Glomerular visceral epithelial cell (primary cell): ENCODE measurements around the gene OTUB1.

ENCODE experiments used
- DNase-seq: peaks from one replicate; pipeline ENCODE4 v3.0.0-alpha.2; 2016; ENCODE audit errors: extremely low spot score

Gene OTUB1

GRCh38 chr11:63974259-63975143 is 11.7 kb upstream of the OTUB1 start, which contains the start of gene COX8A:
COX8A (plus strand) TSS chr11:63974620; CDS start chr11:63974681, 61 bp downstream.
- DNase-seq = peak; percentile 99

GRCh38 chr11:63978551-63979239 is 7.5 kb upstream of the OTUB1 start:
- DNase-seq = no peak

GRCh38 chr11:63979426-63979825 is 6.8 kb upstream of the OTUB1 start:
- DNase-seq = no peak

DNA sequence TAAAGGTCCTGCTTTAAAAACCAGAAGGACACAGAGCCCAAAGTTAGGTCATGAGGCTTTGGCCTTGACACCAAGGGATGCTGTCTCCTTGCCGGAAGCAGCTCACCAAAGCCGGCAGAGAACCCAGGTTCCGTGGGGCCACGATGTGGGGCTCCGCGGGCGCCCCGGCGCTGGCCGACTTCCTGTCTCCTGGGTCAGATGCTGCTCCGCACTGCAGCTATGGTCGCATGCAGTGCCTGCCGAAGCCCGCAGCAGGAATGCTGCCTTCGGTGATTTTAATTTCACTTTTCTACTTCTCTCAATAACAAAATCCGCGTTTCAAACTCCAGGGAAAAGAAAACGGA is 454 bp upstream of the OTUB1 start:
- peak; percentile 27 for DNase-seq

- no peak for DNase-seq
Measured at GRCh38 chr11:63986932-63987513, 785 bp downstream of the OTUB1 start.

DNA sequence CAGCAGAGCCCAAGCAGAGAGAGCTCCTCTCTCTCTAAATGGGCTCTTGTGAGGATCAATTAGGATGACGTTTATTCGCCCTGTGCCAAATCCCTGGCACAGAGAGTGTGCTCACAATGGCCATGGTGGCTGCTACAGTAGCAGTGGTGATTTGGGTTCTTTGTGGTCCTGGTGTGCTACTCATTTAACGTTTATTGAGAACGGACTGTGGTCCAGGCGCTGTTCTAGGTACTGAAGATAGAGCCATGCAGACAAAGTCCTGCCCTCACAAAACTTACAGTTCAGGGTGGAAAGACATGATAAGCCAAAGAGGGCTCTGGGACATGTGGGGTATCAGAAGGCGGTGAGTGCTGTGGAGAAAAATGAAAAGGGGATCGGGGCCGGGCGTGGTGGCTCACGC is 5.3 kb downstream of the OTUB1 start:
- DNase-seq = no peak

- no peak for DNase-seq
Measured at GRCh38 chr11:63993100-63993499, 6.9 kb downstream of the OTUB1 start.

GRCh38 chr11:63993993-63994392 is 7.8 kb downstream of the OTUB1 start:
- DNase-seq = no peak

- DNase-seq = no peak
Measured at GRCh38 chr11:63996512-63996911, 10.3 kb downstream of the OTUB1 start.

DNA sequence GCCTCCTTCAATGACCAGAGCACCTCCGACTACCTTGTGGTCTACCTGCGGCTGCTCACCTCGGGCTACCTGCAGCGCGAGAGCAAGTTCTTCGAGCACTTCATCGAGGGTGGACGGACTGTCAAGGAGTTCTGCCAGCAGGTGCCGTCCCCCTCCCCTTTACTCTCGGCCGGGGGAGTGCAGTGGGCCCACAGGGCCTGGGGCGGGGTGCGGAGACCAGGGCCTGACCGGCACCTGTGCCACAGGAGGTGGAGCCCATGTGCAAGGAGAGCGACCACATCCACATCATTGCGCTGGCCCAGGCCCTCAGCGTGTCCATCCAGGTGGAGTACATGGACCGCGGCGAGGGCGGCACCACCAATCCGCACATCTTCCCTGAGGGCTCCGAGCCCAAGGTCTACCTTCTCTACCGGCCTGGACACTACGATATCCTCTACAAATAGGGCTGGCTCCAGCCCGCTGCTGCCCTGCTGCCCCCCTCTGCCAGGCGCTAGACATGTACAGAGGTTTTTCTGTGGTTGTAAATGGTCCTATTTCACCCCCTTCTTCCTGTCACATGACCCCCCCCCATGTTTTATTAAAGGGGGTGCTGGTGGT is 11.0 kb downstream of the OTUB1 start:
- DNase-seq = no peak

- DNase-seq = no peak
Measured at GRCh38 chr11:63997801-63998337, 11.6 kb downstream of the OTUB1 start.

GRCh38 chr11:63998558-63999348 is 12.5 kb downstream of the OTUB1 start:
- DNase-seq = no peak

DNA sequence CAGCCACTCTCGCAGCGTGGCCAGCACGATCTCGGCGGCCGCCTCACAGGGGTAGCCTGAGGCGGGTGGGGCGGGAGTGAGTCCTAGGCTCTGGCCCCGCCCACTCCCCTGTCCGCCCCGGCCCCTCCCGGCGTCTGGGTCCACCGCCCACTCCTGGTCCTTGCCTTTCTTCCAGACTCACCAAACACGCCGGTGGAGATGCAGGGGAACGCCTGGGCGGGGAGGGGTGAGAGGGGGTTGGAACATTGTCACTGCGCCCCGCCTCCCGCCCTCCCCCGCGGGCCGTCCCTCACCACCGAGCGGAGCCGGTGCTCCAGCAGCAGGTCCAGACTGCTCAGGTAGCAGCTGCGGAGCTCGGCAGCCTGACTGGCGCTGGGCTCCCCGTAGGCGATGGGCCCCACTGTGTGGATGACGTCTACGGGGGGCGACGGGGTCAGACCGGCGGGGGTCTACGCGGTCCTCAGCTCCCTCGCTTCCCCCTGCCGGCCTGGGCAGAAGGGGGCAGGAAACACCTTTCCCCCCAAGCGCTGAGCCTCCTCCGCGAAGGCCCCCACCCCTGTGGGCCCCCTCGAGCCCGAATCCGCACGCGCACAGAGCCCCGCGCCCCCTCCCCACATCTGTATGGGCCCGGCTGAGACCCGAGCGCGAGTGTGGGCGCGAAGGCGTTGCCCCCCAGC is 13.2 kb downstream of the OTUB1 start:
- DNase-seq = no peak

DNA sequence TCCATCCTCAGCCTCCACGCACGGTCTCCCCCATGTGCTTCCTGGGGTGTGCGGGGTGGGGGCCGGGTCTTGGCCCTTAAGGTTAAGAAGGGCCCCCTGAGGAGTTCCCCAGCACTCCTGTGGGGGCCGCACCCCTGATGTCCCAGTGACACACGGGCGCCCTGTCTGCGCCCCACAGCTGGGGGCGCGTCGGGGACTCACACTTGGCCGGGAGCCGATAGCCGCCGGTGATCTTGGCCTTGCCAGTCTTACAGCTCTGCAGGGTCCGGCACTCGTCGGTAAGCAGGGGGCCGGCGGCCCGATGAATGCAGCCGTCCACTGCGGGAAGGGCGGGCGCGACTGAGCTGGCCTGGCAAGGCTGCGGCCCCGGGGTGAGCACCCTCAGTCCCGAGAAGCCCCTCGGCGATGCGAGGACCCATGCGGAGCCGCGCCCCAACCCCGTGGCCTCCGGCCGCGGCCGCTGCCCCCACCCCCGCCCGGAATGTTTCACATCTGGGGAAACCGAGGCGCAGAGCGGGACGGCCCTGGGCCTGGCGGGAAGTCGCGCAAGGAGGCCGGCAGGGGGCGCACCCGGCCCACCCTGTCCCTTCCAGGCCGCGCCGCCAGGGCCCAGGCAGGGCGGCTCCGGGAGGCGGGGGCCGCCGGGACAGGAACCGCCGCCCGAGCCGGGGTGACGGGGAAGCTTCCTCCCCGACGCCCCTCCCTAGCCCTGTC is 13.9 kb downstream of the OTUB1 start:
- DNase-seq = no peak

- DNase-seq = no peak
Measured at GRCh38 chr11:64000740-64001483, 14.7 kb downstream of the OTUB1 start.

GRCh38 chr11:64001484-64002420 is 15.5 kb downstream of the OTUB1 start:
- DNase-seq = peak; percentile 15

DNA sequence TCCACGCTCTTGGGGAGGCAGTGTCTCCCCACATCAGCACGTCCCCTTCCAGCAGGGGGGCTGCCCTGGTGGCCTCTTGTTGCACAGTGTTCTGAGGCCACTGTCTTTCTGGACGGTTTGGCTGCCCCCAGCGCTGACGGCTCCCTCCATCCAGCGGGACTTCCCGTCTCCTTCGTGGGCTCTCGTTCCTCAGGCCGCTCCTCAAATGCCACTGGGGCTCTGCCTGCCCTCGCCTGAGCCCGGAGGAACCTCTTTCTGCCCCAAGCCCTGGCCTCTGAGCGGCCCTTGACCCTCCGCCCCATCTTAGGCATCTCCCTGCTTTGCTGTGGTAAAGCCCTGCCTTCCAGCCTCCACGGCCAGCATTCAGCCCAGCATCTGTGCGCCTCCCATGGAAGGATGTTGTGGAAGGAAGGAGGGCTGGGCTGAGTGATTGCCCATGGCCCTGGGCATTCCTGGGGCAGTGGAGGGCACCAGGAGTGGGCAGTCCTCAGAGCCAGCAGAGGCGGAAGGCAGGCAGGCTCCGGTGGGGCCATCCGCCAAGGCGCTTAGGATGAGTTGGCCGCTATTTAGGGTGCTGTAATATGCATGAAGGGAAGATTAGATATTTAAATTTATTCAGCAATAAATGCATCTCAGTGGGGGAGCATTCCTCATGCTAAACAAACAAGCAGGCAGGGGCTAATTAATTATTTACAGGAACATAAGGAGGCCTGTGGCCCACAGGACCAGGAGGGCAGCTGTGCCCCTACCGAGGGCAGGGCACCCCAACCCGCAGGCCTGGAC is 17.8 kb downstream of the OTUB1 start:
- DNase-seq = no peak
